GM12874 (cell line): ENCODE results near the gene DCAF17.

Source experiments
- TF ChIP-seq, protein P1 (sequence below): IDR thresholded peaks from 2 replicates; pipeline ENCODE4 v1.5.1; 2011; ENCODE audit warnings: low read depth, mild to moderate bottlenecking, control low read depth, low read length, moderate library complexity; ENCODE audit not compliant: insufficient read depth

The DCAF17 gene

DNA sequence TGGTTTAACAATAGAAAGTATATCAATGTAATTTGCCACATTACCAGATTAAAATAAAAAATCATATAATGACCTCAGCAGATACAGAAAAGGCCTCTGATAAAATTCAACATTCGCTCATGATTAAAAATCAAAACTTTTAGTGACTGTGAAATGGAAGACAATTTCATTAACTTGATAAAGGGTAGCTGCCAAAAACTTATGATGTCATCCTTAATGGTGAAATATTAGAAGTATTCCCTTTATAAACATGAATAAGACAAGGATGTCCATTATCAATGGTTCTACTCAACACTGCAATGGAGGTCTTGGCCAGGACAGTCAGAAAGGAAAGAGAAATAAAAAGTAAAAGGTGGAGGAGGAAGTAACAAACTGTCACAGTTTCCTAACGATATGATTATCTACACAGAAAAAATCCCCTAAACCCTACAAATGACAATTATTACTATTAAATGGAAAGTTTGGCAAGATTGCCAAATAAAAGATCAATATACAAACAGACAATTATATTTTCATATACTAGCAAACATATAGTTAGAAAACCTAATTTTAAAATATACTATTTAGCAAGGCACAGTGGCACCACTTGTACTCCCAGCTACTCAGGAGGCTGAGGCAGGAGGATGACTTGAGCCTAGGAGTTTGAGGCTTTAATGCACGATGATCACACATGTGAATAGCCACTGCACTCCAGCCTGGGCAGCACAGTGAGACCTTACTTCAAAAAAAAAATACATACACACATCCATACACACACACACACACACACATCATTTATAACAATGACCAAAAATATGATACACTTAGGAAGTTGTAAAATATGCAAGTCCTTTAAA lies 13.1 kb upstream of the DCAF17 start:
- TF ChIP-seq, protein P1, sequence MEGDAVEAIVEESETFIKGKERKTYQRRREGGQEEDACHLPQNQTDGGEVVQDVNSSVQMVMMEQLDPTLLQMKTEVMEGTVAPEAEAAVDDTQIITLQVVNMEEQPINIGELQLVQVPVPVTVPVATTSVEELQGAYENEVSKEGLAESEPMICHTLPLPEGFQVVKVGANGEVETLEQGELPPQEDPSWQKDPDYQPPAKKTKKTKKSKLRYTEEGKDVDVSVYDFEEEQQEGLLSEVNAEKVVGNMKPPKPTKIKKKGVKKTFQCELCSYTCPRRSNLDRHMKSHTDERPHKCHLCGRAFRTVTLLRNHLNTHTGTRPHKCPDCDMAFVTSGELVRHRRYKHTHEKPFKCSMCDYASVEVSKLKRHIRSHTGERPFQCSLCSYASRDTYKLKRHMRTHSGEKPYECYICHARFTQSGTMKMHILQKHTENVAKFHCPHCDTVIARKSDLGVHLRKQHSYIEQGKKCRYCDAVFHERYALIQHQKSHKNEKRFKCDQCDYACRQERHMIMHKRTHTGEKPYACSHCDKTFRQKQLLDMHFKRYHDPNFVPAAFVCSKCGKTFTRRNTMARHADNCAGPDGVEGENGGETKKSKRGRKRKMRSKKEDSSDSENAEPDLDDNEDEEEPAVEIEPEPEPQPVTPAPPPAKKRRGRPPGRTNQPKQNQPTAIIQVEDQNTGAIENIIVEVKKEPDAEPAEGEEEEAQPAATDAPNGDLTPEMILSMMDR = no peak

DNA sequence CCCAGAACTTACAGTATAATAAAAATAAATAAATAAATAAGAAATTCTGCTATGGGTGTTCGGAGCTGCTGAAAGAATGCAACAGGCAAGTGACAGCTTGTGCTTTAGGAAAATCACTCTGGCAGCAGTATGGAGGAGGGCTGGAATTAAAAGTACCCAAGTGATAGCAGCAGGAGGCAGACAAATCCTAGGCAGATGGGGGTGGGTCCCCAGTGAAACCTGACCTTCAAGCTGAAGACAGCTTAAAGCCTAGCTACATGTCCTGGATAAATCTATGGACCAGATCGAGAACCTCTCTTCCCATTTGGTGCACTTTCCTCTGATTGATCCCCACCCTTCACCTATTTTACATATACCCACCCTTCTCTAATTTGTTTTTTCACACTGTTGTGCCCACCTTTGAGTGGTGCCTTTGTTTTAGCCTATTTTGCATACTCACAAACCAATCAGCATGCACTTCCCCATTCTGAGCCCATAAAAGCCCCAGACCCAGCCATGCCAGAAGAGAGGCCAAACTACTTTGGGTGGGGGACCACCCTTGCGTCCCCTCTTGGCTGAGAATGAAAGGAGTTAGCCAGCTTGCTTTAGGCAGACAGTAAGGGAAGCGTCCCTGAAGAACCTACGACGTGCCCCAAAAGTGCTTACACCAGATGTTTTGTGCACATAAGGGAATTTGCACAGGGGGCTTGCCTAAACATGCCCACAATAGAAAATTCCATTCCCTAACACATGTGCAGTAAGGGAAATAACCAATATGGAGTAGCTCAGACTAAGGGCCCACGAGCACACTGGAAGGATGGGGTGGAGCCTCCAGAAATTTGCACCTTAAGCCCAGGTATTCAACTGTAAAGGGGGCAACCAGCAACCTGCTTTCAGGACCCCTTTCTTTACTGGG lies 3.3 kb upstream of the DCAF17 start:
- TF ChIP-seq, protein P1 = no peak

DNA sequence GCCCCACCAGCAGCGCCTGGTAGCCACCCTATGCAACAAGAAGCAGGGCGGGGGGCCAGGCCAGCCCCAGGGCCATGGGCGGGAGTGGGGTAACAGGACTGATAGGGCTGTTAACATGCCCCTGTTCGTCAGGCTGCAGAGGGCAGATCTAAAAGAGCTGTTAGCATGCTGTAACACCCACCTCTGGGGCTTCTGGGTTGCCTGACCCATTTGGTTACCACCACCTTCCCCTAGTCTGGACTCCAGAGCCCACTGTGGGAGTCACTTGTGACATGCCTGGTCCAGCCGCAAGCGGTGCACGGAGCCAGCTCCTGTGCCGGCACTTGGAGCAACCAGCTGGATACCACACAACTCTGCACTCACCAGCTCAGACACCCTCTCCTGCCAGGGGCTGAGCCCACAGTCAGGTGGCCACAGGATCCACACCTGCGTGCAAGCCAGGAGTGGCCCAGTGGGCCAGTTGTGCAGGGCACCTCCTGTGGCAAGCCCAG lies 2.3 kb upstream of the DCAF17 start:
- TF ChIP-seq, protein P1 = no peak

DNA sequence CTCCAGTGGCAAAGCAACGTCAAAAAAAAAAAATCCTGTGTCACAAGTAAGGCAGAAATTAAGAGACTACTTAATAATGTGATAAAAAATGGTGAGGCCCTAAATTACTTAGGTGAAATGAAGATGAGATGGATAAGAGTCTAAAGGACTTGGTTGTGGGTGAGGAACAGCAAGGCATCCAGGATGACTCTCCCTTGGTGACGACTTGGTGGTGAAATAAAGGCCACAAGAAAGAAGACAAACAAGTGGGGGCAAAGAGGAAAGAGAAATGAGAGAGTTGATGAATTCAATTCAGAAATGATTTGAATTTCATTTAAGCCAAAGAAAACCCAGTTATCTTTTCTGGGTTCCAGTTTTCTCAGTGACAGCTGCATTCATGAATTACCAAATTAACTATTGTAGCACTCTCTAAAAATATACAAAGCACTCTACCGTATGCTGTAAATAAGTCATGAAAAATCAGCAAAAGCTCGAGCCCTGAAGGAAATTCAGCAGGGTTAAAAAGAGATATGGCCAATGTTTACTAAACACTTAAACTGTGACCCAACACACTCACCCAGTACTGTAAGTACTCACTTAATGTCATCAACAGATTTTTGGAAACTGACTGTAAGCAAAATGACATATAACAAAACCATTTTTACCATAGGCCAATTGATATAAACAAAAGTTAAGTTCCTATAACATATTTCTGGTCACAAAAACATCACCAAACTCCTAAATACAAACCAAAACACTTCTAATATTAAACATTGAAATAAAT lies 1.6 kb upstream of the DCAF17 start:
- TF ChIP-seq, protein P1 = no peak

DNA sequence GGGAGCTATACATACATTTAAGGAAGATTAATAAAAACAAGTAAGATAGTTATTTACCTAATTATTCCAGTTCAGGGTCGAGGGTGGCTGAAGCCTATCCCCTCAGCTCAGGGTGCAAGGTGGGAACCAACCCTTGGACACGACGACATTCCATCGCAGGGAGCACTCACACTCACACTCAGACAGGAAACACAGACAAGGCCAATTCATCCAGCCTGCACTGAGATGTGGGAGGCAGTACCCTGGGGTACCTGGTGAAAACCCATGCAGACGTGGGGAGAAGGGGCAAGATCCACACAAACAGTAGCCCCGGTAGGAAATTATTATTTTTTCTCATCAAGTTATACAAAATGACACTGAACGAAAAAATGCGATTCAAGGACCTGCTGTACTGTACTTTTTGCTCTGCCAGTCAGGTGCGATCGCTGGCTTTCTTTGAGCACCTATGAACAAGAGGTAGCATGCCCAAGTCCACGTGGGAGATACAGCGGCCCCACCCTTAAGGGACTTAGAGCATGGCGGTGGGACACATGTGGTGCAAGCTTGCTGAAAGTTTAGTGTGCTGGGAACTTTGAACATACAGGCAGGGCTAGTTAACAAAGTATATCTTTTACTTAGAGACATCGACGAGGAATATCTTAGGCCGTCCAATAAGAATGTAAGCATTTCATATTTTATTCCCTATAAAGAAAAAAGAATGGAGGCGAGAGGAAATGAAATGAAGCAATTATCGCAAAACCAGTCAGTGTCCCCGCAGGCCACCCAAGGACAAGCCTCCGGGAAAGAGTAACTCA lies 860 bp upstream of the DCAF17 start:
- TF ChIP-seq, protein P1 = no peak

DNA sequence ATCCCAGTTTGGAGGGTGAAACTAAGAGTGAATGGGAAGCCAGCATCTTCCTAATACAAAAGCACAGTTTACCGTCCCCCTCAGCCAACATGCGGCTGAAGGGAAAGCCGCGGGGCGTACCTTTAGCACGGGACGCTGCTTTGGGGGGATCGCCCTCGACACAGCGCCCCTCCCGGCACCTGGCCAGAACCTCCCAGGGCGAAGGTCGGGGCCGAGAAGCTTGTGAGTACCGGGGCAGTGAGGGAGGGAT lies 338 bp upstream of the DCAF17 start, which contains the start of gene METTL8:
Gene METTL8 (minus strand): TSS at position 228 of the 250 bp plus-strand sequence. CDS start 41,805 bp downstream, outside the sequence.
- TF ChIP-seq, protein P1 = peak; percentile 79
